NCI-H2107 (cell line): ENCODE measurements around the gene BYSL.

Experiments
- DNase-seq: peaks from one replicate; lab custom pipeline; 2025; lab: John Stamatoyannopoulos, UW

Gene BYSL

DNA sequence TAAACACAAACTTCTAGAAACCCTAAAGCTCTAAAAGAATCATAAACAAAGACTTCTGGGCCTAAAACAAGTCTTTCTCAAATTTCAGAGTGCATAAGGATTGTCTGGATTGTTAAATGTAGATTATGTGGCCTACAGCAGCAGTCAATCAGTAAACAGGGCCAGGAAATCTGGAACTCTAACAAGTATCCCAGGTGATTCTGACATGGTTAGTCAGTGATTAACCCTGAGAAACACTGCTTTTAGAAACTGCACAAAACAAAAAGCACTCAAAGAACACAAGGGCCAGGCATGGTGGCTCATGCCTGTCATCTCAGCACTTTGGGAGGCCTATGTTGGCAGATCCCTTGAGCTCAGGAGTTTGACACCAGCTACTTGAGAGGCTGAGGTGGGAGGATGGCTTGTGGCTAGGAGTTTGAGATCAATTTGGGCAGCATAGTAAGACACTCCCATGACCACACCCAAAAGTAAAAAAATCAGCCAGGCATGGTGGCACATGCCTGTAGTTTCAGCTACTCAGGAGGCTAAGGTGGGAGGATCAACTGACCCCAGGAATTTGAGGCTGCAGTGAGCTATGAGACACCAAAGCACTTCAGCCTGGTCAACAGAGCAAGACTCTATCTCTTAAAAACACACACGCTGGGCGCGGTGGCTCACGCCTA lies 6.3 kb upstream of the BYSL start:
- no peak for DNase-seq

DNA sequence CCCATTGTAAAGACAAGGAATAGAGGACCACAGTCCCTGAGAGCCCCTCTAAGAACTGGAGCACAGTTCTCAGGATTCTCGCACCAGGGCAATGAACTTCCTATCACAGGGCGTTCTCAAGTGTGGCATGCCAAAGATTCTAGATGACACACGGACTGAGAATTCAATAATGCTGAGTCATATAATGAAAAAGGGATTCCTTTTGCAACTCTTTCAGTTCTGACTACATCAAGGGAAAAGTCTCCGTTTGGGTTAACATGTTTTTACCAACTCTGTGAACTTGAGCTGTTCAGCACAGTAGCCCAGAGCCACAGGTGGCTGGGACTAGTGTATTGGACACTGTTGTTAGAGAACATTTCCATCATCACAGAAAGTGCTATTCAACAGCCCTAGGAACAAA lies 3.8 kb upstream of the BYSL start:
- no peak for DNase-seq

GRCh38 chr6:41921712-41921998 lies 356 bp downstream of the BYSL start:
- no peak for DNase-seq

GRCh38 chr6:41922154-41922553 lies 855 bp downstream of the BYSL start:
- DNase-seq: no peak

GRCh38 chr6:41927253-41927652 lies 6.0 kb downstream of the BYSL start:
- no peak for DNase-seq

DNA sequence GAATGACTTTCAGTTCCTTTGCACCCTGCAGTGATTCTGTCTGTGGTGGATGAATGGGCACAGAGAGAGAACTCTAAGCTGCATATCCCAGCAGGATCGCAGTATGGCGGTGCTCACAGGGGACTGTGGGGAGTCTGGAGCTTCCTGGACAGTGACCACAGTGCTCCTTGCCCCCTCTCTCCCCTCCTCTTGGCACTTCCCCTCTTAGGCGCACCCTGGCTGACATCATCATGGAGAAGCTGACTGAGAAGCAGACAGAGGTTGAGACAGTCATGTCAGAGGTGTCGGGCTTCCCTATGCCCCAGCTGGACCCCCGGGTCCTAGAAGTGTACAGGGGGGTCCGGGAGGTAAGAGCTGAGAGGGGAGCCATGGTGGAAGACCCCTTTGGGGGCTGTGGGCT lies 8.6 kb downstream of the BYSL start:
- no peak for DNase-seq

- no peak for DNase-seq
These were observed 10.5 kb downstream of the BYSL start for GRCh38 chr6:41931792-41932191.

- no peak for DNase-seq
These were observed 11.1 kb downstream of the BYSL start for GRCh38 chr6:41932378-41932777.

GRCh38 chr6:41934278-41935192 lies 13.2 kb downstream of the BYSL start:
- no peak for DNase-seq

DNA sequence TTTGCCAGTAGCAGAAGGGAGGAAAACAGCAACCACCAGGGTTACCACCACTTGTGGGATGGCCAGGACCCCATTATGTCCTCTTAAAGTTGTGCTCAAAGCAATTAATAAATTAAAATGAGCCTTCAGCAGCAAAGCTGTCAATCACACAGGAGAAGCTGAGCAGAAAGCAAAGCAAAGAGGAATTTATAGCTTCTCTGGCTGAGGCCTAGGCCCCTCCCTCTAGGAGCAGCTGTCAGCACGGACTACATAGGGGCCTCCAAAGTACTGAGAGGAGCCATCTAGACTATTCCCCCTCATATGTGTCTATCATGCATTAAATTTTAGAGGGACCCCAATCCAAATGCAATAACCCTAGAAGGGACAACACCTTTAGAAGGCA lies 13.9 kb downstream of the BYSL start:
- no peak for DNase-seq

DNA sequence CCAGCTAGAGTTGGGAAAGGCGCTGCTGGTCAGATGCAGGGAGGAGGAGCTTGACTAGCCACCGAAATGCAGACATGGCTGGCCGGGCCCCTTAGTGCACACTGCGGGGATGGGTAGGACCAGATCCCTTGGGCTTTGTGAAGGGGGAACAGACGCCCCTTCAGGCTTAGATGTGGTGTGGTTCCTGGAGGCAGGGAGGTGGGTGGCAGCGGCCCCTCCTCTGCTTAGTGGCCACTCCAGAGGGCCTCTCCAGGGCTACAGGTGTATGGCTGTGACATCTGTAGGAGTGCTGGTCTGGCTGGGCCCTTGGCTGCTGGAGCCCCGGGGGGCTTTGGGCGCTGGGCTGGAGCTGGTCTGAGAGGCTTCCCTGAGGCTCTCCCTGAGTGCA lies 14.4 kb downstream of the BYSL start:
- DNase-seq: no peak

DNA sequence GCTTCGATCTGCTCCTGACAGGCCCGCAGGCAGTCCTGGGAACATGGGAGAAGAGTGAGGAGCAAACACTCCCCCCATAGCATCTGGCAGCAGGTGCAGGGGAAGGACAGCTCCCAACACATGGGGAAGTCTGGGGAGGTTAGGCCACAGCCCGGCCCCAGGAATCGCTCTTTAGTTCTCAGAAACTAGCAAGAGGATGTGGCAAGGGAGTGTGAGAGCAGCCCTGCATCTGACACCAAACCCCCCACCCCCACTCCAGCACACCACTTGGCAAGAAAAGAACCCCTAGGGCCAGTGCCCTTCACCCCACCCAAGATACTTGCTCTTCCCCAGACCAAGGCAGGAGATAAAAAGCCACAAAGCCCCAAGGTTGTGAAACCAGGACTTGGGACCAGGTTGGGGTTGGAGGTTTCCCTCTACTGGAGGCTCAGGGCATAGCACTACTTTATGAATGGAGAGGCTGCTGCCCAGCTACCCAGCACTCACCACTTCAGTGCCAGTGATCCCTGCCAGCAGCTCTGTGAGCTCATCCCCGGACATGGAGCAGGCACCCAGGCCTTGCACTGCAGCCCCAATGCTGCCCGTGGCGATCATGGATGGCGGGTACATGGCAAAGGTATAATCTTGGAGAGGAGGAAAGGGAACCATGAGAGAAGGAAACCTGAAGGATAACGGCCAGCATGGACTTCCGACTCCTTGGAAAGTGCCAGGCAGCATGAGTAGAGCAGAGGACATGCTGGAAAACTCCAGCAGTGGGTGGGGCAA lies 15.0 kb downstream of the BYSL start:
- no peak for DNase-seq

GRCh38 chr6:41937472-41937860 lies 16.2 kb downstream of the BYSL start:
- DNase-seq: no peak

DNA sequence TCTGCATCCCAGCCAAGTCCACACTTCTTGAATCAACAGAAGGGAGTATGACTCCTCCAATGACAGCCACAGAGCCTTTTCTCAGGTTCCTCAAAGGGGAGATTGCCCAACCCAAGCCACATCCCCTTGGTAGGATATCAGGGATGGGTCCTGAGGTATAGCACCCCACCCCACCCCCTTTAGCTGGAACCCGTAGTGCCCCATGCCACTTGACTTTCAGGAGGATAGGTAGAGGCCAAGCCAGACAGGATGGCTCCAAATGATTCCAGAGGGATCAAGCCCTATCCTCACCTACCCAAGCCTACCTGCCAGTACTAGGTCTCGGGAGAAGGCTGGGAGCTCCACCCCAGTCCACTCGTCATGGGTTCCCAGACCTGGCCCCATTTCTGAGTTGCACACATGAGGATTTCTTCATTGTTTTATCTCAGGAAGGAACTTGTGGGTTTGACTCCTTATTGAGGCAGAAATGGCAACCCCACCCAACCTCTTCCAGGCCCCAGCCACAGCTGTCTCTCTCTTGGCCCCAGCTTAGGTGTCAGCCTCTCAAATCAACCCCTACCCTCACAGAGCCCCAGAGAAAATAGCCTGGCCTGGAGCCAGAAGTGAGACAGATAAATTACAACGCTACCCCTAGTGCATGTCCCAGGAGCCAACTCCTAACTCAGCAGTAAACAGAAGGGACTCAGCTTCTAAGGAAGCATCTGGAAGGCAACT lies 16.7 kb downstream of the BYSL start:
- DNase-seq: no peak

GRCh38 chr6:41938590-41939175 lies 17.4 kb downstream of the BYSL start:
- DNase-seq: no peak

DNA sequence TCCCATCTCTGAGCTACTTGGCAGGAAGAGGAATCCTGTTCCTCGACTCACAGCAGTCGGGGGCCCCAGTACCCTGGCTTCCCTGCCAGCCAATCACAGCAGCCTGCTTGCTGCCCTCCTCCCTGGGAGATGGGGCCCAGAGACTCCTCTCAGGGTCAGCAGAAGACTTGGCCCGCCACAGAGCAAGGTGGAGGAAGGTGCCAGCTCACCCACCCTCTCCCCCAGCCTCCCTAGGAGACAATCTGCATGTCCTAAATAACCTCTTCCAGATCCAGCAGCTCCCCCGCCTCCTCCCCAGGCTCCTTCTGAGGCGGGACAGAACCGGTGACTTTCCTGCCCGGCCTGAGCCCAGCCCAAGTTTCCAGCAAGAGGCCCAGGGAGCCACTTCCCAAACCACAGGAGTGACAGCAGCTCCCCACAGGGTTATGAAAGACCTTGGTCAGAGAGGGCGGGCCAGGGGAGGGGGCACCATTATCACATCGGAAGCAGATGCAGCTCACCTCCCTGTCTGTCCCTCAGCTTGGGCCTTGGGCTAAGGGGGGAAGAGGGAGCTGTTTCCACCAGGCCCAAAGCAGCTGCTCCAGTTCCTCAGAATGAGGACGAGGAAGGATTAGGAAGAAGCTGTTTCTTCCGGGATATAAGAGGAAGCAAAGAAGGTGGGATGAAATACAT lies 18.0 kb downstream of the BYSL start:
- DNase-seq: no peak

DNA sequence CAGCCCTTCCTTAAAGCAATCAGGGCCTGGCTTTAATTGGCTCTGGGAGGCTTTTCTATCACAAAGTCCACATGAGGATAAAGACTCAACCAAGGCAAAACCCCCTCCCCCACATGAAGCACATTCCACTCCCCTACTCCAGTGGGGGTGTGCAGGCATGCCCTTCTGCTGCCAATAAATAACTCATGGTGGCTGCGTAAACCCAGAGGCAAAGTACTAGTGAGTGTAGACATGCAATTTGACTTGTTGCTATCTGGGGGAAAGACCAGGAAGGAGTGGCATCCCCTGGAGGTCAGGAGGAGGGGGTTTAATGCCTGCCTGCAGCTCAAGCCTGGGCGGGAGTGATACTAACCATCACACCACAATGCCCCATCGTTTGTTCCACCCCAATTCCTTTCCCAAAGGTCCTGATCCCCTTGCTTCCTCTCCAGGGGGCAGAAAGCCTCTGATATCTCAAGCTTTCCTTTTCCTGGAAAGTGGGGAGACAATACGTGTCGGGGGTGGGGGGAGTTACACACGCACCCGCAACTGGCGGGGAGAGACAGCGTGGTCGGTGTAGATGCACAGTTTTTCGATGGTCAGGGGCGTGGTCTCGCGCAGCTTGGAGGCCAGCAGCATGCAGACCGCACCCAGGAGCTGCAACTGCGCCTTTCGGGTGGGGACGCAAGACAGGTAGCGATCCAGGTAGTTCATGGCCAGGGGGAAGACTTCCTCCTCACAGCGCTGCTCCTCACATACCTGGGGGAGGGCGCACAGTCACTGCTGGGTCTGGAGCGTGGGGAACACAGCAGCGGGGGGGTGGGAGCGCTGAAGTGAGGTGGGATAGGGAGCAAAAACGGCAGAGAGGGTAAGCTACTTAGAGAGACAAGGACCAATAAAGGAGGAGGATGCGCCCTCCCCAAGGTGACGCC lies 18.8 kb downstream of the BYSL start:
- DNase-seq: no peak

DNA sequence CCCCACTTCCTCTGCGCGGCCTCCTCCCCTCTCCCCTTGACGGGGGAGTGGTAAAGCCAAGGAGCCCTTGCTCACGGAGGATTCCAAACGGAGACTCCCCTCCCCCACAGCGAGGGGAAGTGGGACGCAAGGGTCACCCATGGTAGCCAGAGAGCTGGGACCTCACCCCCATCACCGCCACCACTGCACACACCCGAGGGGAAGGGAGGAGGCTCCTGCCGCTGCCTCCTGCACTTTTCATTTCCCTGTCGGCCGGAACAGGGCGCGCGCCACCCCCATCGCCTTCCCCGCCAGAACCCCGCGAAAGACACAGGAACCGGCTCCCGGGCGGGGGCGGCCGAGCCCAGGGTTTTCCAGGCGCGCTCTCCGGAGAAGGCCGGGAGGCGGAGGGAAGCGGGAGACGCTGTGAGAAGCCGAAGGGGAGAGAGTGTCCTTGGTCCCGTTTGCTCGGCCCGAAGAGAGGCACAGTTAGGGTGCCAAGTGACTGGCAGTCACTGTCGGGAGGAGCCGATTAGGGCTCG lies 19.5 kb downstream of the BYSL start:
- DNase-seq: no peak

- DNase-seq: peak; percentile 35
These were observed 20.2 kb downstream of the BYSL start, which contains the start of gene CCND3 for GRCh38 chr6:41941280-41942066. Gene CCND3 (minus strand): TSS chr6:41941808. CDS start chr6:41941649, 159 bp downstream.
